SU-DHL-6 (cell line): ENCODE results near the gene ANXA6.

Experiments
- CTCF ChIP-seq: fragments of 200-600 bp; sonication (generic); IDR thresholded peaks from one replicate; pipeline ENCODE4 v1.5.1; 2017; ENCODE audit warnings: antibody characterized with exemption, mild to moderate bottlenecking, low read length, moderate library complexity; ENCODE audit not compliant: insufficient read depth, poor library complexity, severe bottlenecking
- EZH2phosphoT487 ChIP-seq: fragments of 200-600 bp; sonication (generic), shearing (Covaris generic); conservative IDR thresholded peaks from 2 replicates; pipeline ENCODE4 v1.6.1; 2018; ENCODE audit warnings: mild to moderate bottlenecking, antibody characterized with exemption, low read length, moderate library complexity, mixed read lengths

GRCh38 chr5:151138114-151138513 is 19.5 kb downstream of the ANXA6 start:
- TF ChIP-seq CTCF (no peak), EZH2phosphoT487 (no peak)
